ENCODE data around the gene LRMDA. TPM values are rescaled to one million over a fixed set of nuclear protein-coding genes. Genes with fewer than 3 reads are reported as not detected.

The LRMDA gene
- polyA plus RNA-seq, 1 donor (not counting 4 experiments of a cell fraction or from before 2014, with no cell fraction given) = not detected

- H3K36me3 ChIP-seq (ENCODE audit: control insufficient read depth in 2 of 2, extremely low read depth in 1 of 2, insufficient read depth in 2 of 2, low read length in 2 of 2) = no peaks in the 10 kb centered on the region
- H3K27me3 ChIP-seq (ENCODE audit: control insufficient read depth, extremely low read depth, insufficient read depth, low read length) = peaks cover 5% of the 10 kb centered on the region
- no peaks in the 10 kb centered on the region for H3K9me3 ChIP-seq (ENCODE audit: control insufficient read depth, low read depth, low read length)
- DNase-seq (ENCODE audit: low read depth, low spot score) (no peak), FAIRE-seq (no peak)
- H2AFZ ChIP-seq (ENCODE audit: control insufficient read depth, low read length) = no peak overlapping the region
- no peaks in the 10 kb centered on the region for H3K9me1 ChIP-seq (ENCODE audit: control insufficient read depth, extremely low read depth, insufficient read depth, low read length)
- no peak overlapping the region for H3K9ac ChIP-seq (ENCODE audit: control insufficient read depth, extremely low read depth, insufficient read depth, low read length)
- H3K27ac ChIP-seq (ENCODE audit: control insufficient read depth, insufficient read depth, low read length) = no peak overlapping the region
- H3K4me1 ChIP-seq (ENCODE audit: control insufficient read depth, extremely low read depth, insufficient read depth, low read length) = no peaks in the 10 kb centered on the region
- dilution Hi-C loops (cut with MboI; ENCODE audit: extremely low pct_ligation_motif_present, low sequenced_read_pairs) = no loop called here
- H3K4me2 ChIP-seq (ENCODE audit: control insufficient read depth, extremely low read depth, insufficient read depth, low read depth, low read length) = no peak overlapping the region
- H3K4me3 ChIP-seq (ENCODE audit: control insufficient read depth in 2 of 3, extremely low read depth in 1 of 3, insufficient read depth in 2 of 3, low read depth in 1 of 3, low read length in 3 of 3) = no peak overlapping the region
- TF ChIP-seq EZH2 (IDR thresholded peaks at IDR 0.05; ENCODE audit: low read length) (no peak), CTCF (optimal IDR thresholded peaks at IDR 0.05 in 1 of 3, IDR thresholded peaks at IDR 0.05 in 1 of 3, conservative IDR thresholded peaks at IDR 0.05 in 1 of 3; ENCODE audit: extremely low read depth in 1 of 3, insufficient read depth in 2 of 3, low read length in 3 of 3) (peak; percentile 30 to 64 (median 59))
- no peaks in the 10 kb centered on the region for H3K79me2 ChIP-seq (ENCODE audit: control insufficient read depth, insufficient read depth, low read length)
- no peaks in the 10 kb centered on the region for H4K20me1 ChIP-seq (ENCODE audit: control insufficient read depth, extremely low read depth, insufficient read depth, low read length)
Observed at GRCh38 chr10:75922435-75922834, 491.0 kb downstream of the LRMDA start.

GRCh38 chr10:75924309-75924902 lies 493.0 kb downstream of the LRMDA start:
- Histone ChIP-seq H3K4me1 (ENCODE audit: control insufficient read depth, extremely low read depth, insufficient read depth, low read length) (no peaks in the 10 kb centered on the region), H3K79me2 (ENCODE audit: control insufficient read depth, insufficient read depth, low read length) (no peaks in the 10 kb centered on the region), H4K20me1 (ENCODE audit: control insufficient read depth, extremely low read depth, insufficient read depth, low read length) (no peaks in the 10 kb centered on the region), H3K27ac (ENCODE audit: control insufficient read depth, insufficient read depth, low read length) (no peak overlapping the region), H3K9me1 (ENCODE audit: control insufficient read depth, extremely low read depth, insufficient read depth, low read length) (no peaks in the 10 kb centered on the region), H3K4me2 (ENCODE audit: control insufficient read depth, extremely low read depth, insufficient read depth, low read depth, low read length) (no peak overlapping the region), H3K9ac (ENCODE audit: control insufficient read depth, extremely low read depth, insufficient read depth, low read length) (no peak overlapping the region), H3K36me3 (ENCODE audit: control insufficient read depth in 2 of 2, extremely low read depth in 1 of 2, insufficient read depth in 2 of 2, low read length in 2 of 2) (no peaks in the 10 kb centered on the region), H3K9me3 (ENCODE audit: control insufficient read depth, low read depth, low read length) (no peaks in the 10 kb centered on the region), H3K27me3 (ENCODE audit: control insufficient read depth, extremely low read depth, insufficient read depth, low read length) (peaks cover 5% of the 10 kb centered on the region), H2AFZ (ENCODE audit: control insufficient read depth, low read length) (no peak overlapping the region), H3K4me3 (ENCODE audit: control insufficient read depth in 2 of 3, extremely low read depth in 1 of 3, insufficient read depth in 2 of 3, low read depth in 1 of 3, low read length in 3 of 3) (no peak overlapping the region)
- dilution Hi-C loops (cut with MboI; ENCODE audit: extremely low pct_ligation_motif_present, low sequenced_read_pairs) = no loop called here
- DNase-seq (ENCODE audit: low read depth, low spot score) (no peak), FAIRE-seq (no peak)
- TF ChIP-seq CTCF (optimal IDR thresholded peaks at IDR 0.05 in 1 of 3, IDR thresholded peaks at IDR 0.05 in 1 of 3, conservative IDR thresholded peaks at IDR 0.05 in 1 of 3; ENCODE audit: extremely low read depth in 1 of 3, insufficient read depth in 2 of 3, low read length in 3 of 3) (no peak), EZH2 (IDR thresholded peaks at IDR 0.05; ENCODE audit: low read length) (no peak)

Measured in keratinocyte (primary cell).